K562 (cell line): ENCODE data around the gene SGO1. TPM values are rescaled to one million over a fixed set of nuclear protein-coding genes. Genes with fewer than 3 reads are reported as not detected.
A peak's percentile ranks its signal among the peaks of the same experiment; 100 is the strongest.

Experiments used
- NR3C1 ChIP-seq: sonication (generic); formaldehyde crosslinking; IDR thresholded peaks from 2 replicates; pipeline ENCODE4 v1.8.1; 2022; ENCODE audit warnings: missing genetic modification reagents
- SP1 ChIP-seq: sonication (generic); formaldehyde crosslinking; IDR thresholded peaks from 2 replicates; pipeline ENCODE4 v1.8.1; 2022; ENCODE audit warnings: mild to moderate bottlenecking, missing genetic modification reagents
- XRCC4 ChIP-seq: IDR thresholded peaks from one replicate; pipeline ENCODE4 v1.6.1; 2011; ENCODE audit not compliant: insufficient read depth, insufficient read length; ENCODE audit errors: extremely low read depth
- ZBTB40 ChIP-seq, 2 experiments: fragments of 450-650 bp in 1 of 2; sonication (generic) in 1 of 2; formaldehyde crosslinking in 1 of 2; IDR thresholded peaks; 2 replicates each; pipeline versions ENCODE4 v1.7.1 to v1.9.0; 2016 to 2022; ENCODE audit warnings: inconsistent platforms in 1 of 2, mild to moderate bottlenecking in 1 of 2, missing genetic modification reagents in 1 of 2
- ZNF589 ChIP-seq: fragments of 200-800 bp; sonication (Bioruptor generic); IDR thresholded peaks from 2 replicates; pipeline ENCODE4 v1.6.1; 2016; ENCODE audit warnings: low read depth, missing genetic modification characterization, missing compliant biosample characterization
- ZNF609 ChIP-seq: sonication (generic); formaldehyde crosslinking; IDR thresholded peaks from 2 replicates; pipeline ENCODE4 v1.8.1; 2023; ENCODE audit warnings: missing genetic modification reagents, mild to moderate bottlenecking, borderline replicate concordance
- polyA plus RNA-seq, 8 experiments: library from polyadenylated mRNA; depleted of rRNA in 4 of 8; stranded (reverse) in 5 of 8; unstranded in 3 of 8; fragments of >200 nt; fragmentation: Nextera tagmentation in 2 of 8; fragmentation: Illumina TruSeq in 1 of 8; extraction: Ambion mirVana in 2 of 8; extraction: Trizol in 1 of 8; gene quantifications; 2 replicates each; pipeline versions ENCODE4 v1.2.1 to v1.2.3, GENCODE V29; 2011 to 2014; ENCODE audit warnings: inconsistent platforms in 1 of 8, missing spikeins in 1 of 8
- total RNA-seq, 7 experiments: library from RNA; depleted of rRNA in 6 of 7; stranded (reverse); fragments of >200 nt in 6 of 7; fragmentation: Illumina TruSeq in 2 of 7; extraction: Trizol in 2 of 7; gene quantifications; 2 replicates each; pipeline versions ENCODE4 v1.2.1 to v1.2.3, GENCODE V29; 2011 to 2021; ENCODE audit warnings: low replicate concordance in 1 of 7

SGO1 gene
- total and polyA plus RNA-seq, 9 of the 15 experiments (the other 6 are each of a cell fraction or from before 2014, with no cell fraction given): 13.7 to 57.3 (median 28.2) TPM

- TF ChIP-seq ZNF589 (CRISPR knock-in tag) (no peak; the same call in 1 of the 2 replicates), ZBTB40 (IDR thresholded peaks at IDR 0.05) (peak; percentile 75), ZBTB40 (CRISPR knock-in tag; IDR thresholded peaks at IDR 0.05) (0 out of 2 replicates have a peak, but pooled peaks have one; percentile 52), SP1 (CRISPR knock-in tag) (peak; percentile 97), XRCC4 (no peak), ZNF609 (CRISPR knock-in tag) (no peak), NR3C1 (CRISPR knock-in tag) (no peak)
Measured at GRCh38 chr3:20185679-20186599, at the start of gene SGO1 (continued).
